DMS114 treated with DMSO at 0.1 percent for 48 hours (cell line): ENCODE measurements around the gene LRP5.
"Not testable (repeated sequence)": the region's sequence is repeated elsewhere in the genome, so short reads cannot be mapped to it uniquely, and the experiment has no call there.

ENCODE experiments used
- DNase-seq: peaks from one replicate; lab custom pipeline; 2025; ENCODE audit not compliant: unreplicated experiment; lab: John Stamatoyannopoulos, UW

The LRP5 gene

GRCh38 chr11:68282141-68282860 is 30.1 kb upstream of the LRP5 start:
- DNase-seq, result no peak

- no peak for DNase-seq
These were observed 29.5 kb upstream of the LRP5 start for GRCh38 chr11:68282861-68283230.

DNA sequence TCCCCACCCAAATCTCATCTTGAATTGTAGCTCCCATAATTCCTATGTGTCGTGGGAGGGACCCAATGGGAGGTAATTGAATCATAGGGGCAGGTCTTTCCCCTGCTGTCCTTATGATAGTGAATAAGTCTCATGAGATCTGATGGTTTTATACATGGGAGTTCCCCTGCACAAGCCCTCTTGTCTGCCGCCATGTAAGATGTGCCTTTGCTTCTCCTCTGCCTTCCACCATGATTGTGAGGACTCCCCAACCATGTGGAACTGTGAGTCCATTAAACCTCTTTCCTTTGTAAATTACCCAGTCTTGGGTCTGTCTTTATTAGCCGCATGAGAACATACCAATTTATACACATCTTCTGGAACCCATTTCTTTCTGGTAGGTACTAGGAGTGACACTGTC is 27.8 kb upstream of the LRP5 start:
- not testable (repeated sequence) for DNase-seq

DNA sequence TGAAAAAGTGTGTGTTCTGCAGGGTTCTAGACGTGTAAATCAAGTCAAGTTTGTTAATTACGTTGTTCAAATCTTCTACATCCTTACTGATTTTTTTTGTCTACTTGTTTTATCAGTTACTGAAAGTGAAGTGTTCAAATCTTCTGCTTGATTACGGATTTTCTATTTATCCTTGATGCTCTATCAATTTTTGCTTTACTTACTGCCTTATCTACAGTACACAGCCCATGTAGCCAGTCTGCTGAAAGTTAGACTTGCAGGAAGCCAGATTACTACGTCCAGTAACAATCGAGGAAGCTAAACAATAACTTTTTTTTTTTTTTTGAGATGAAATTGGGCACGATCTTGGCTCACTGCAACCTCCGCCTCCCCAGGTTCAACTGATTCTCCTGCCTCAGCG is 25.0 kb upstream of the LRP5 start:
- no peak for DNase-seq

DNA sequence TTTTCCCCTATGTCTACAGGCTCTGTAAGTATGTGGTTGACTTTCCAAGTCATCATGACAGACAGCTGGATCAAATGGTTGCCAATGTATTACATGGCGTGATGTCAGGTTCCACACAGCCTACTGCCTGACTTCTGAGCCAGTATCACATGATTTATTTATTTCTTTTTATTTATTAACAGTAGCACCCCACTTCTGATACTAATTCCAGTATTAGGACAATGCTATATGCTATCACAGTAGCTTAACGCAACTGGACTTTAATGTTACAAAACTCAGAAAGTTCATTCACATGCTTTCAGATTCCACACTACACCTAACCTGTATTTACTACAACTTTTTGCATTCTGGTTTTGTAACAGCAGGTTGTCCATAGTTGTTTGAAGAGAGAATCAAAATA is 22.9 kb upstream of the LRP5 start:
- DNase-seq, result no peak

GRCh38 chr11:68293708-68294107 is 18.7 kb upstream of the LRP5 start:
- no peak for DNase-seq

DNA sequence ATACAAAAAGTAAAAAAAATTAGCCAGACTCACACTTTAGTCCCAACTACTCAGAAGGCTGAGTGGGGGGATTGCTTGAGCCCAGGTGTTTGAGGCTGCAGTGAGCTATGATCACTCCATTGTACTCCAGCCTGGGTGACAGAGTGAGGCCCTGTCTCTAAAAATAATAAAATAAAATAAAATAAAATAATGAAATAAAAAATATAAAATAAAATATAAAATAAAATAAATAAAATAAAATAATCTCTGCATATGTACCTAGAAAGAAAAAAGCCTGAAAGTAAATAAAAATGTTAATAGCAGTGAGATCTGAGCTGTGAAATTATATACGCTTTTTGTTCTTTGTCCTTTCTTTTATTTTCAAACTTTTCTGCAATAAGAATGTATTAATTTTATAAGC is 17.1 kb upstream of the LRP5 start:
- DNase-seq, result no peak

GRCh38 chr11:68295940-68296339 is 16.5 kb upstream of the LRP5 start:
- DNase-seq, result no peak

DNA sequence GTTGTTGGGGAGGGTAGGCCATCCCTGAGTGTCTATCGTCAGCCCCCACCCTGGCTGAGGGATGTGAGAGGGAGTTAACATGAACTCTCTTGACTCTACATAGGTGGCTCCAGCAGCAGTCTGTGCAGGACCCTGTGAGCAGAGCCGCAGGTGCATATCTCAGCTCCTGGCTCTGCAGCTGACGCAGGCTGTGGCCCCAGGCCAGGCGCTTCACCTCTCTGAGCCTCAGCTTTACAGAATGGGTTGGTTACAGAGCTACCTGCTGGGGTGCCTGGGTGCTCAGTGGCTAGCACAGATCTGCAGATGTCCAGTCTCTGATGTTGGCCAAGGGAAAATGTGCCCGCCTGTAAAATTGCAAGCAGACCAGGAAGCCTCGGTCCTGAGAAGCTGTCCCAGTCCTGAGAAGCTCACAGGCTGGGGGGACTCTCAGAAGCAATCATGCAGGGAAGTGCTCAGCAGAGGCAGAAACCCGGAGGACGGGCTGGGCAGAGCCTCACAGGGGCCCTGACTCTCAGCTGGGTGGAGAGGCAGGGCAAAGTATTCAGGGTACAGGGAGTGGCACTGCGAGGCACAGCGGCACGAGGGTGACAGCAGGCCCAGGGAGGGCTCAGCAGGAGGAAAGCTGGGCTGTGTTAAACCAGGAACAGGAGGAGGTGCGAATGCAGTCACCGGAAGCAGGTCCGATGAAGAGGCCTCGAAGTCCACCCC is 15.9 kb upstream of the LRP5 start:
- DNase-seq, result no peak

DNA sequence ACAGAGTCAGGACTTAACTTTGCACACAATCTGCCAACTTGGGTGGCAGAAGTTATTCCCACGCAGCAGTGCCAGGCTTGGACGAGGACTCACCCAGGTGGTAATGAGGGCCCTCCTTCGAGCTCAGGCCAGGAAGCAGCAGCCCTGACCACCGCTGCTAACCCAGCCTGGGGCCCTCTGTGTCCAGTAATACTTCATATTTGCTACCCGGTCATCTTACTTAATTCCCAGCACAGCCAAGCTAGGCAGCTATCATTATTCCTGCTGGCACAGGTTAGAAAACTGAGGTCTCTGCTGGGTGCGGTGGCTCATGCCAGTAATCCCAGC is 15.4 kb upstream of the LRP5 start:
- DNase-seq, result no peak

DNA sequence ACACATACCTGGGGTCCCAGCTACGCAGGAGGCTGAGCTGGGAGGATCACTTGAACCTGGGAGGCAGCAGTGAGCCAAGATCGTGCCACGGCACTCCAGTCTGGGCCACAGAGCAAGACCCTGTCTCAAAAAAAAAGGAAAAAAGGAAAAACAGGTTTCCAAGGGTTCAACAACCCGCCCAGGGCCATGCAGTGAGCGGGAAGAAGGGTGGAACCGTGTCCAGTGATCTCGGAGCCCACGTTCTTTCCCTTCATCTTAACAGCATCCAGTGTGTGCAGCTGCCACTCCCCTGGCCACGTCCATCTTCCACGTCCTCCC is 14.9 kb upstream of the LRP5 start:
- no peak for DNase-seq

- peak; percentile 99 for DNase-seq
These were observed 14.4 kb upstream of the LRP5 start for GRCh38 chr11:68297812-68298658.

DNA sequence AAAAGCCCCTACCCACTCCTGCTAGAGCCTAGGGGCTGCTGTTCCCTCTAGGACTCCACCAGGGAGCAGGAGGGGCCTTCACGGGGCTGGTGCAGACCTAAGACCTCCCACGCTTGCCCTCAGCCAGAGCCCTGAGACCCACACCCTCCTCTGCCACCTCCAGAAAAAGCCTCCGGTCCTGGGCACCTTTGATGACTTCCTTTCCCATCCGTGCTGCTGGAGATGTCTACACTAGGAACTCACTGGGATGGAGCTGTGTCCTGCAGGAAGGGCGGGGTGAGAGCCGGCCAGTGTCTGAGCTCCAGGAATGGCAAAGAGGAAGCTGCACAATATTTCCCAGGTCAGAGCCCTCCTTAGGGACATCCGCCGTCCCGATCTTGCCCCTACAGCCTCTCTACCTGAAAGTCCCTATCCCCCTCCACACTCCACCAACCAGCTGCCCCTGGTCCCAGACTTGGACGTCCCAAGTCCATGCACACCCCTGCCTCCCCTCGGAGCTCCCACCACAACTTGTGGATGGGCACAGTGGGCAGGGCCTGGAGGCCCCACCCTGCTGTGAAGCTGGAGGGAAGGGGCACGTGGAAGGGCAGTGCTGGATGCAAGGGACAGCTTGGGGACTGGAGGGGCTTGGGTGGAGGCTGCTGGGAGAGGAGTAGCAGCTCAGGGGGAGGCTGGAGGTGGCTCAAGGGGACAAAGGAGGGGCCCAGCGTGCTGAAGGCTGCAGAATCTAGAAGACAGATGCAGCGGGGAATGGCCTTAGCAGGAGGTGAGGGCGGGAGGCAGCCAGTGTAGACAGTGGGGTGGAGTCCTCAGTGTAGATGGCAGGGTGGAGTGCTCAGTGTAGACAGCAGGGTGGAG is 13.5 kb upstream of the LRP5 start:
- no peak for DNase-seq

GRCh38 chr11:68299517-68299879 is 12.9 kb upstream of the LRP5 start:
- not testable (repeated sequence) for DNase-seq

GRCh38 chr11:68300076-68300830 is 12.1 kb upstream of the LRP5 start:
- no peak for DNase-seq

DNA sequence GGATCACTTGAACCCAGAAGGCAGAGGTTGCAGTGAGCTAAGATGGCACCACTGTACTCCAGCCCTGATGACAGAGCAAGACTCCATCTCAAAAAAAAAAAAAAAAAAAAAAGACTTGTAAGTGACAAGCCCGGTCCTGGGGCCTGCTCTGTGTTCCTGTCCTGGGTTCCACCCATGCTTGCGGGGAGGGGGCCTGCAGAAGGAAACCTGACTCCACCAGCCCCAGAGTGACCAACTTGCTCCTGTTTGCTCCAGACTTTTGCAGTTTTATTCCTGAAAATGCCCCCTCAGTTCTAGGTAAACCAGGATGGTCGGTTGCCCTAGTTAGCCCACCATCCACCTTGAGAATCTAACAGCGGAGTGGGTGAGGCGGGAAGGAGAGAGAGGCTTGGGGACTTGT is 10.1 kb upstream of the LRP5 start:
- no peak for DNase-seq

DNA sequence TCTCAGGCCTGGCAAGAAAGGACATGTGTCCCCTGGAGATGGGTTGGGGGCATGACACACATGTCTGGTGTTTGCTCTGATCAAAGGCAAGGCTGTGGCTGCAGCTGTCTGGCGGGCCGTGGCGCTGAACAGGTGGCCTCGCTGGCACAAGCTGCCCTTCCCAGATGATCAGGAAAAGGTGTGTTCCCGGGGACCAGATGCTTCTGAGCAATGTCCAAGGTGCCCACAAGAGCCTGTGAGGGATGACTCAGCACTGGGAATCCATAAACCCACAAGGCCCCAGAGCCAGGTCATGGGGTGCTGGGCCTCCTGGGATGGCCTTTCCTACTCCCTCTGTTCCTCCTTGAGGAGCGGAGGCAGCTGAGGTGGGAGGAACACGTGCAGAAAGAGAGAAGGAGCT is 9.7 kb upstream of the LRP5 start:
- no peak for DNase-seq

- no peak for DNase-seq
These were observed 9.3 kb upstream of the LRP5 start for GRCh38 chr11:68303083-68303482.

- no peak for DNase-seq
These were observed 8.2 kb upstream of the LRP5 start for GRCh38 chr11:68303982-68304780.

- DNase-seq, result no peak
These were observed 5.8 kb upstream of the LRP5 start for GRCh38 chr11:68306636-68307035.
